ENCODE measurements around the gene PTPRN2. TPM values are rescaled to one million over a fixed set of nuclear protein-coding genes. Genes with fewer than 3 reads are reported as not detected.

PTPRN2 gene
- total RNA-seq, 2 experiments from 2014 or later = 7.0 to 7.2 TPM

DNA sequence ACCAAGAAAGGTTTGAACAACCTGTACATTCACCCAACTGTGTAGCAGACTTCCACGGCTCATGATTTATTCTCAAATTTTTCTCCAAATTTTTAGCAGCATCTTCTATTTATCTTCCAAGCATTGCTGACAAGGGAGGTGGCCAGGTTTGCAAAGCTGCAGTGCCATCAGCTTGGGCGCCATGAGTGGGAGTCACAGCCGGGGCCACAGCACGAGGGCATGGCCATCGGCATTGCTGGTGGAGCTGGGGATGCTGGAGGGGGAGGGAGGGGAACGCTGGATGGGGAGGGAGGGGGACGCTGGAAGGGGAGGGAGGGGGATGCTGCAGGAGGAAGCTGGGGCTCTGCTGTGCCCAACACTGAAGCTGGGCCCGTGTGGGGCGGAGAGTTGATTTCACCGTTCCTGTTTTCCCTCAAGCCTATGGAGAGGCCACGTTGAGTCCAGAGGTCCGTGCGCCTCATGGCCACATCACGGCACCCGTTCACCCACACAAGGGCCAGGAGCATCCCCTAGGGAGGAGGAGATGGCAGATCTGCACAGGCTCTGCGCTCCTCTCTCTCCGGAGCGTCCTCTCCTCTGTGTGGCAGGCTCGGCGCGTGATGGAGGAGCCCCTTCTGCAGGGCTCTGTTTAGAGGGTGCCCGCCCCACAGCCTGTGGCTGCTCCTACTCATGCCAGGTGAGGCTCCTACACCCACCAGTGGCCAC, 730.6 kb downstream of the PTPRN2 start:
- no peak for ATAC-seq
- Mint-ChIP-seq H3K27ac (no peak overlapping the region), H3K36me3 (ENCODE audit: low read depth) (no peaks in the 10 kb centered on the region), H3K4me1 (ENCODE audit: low read depth) (peaks cover 2% of the 10 kb centered on the region), H3K4me3 (no peak overlapping the region), H3K9me3 (ENCODE audit: insufficient read depth) (no peaks in the 10 kb centered on the region), H3K27me3 (ENCODE audit: low read depth) (no peaks in the 10 kb centered on the region)
- no peak for DNase-seq
- ChIA-PET POLR2A (no interaction called here), CTCF (no interaction called here)

DNA sequence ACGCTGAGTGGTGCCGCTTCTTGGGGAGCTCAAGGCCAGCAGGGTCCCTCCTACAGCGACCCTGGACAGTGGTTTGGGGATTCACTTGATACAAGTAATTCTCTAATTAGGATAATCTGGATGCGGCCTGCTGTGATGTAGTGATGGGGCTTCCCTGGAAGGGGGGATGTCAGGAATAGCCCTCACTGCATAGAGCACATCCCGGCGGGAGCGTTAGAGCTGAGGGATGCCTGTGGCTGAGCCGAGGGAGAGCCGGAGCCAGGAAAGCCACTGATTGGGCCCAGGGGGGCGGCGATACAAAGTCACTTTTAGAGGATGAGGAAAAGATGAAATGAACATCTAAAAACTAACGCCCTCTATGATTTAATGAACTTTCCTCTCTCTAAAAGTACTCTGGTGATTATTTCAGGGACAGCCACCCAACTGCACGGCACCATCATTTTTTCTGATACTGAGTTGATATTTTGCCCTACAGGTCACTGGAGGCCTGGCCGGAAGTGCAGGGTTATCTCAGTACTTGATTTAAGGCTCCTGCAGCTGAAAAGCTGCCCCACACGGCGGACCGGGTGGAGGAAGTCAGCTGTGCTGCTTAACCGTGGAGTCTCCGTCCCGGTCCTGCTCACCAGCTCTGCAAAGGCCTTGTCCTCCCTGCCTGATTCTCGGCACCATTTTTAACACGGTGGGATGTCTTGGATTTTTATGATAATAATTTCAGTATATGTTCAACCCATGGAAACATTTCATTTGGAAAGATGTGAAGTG, 732.0 kb downstream of the PTPRN2 start:
- DNase-seq (no peak), ATAC-seq (no peak)
- H3K9me3 Mint-ChIP-seq (ENCODE audit: insufficient read depth) = no peaks in the 10 kb centered on the region
- no peak overlapping the region for H3K4me3 Mint-ChIP-seq
- H3K4me1 Mint-ChIP-seq (ENCODE audit: low read depth) = peaks cover 12% of the 10 kb centered on the region
- no peaks in the 10 kb centered on the region for H3K36me3 Mint-ChIP-seq (ENCODE audit: low read depth)
- H3K27me3 Mint-ChIP-seq (ENCODE audit: low read depth) = no peaks in the 10 kb centered on the region
- ChIA-PET POLR2A (no interaction called here), CTCF (interaction anchor here (1.0 kb wide), 1 partner anchor 15 kb away, joined by 3 read pairs; no protein-coding TSS in a partner anchor)
- H3K27ac Mint-ChIP-seq = no peak overlapping the region

DNA sequence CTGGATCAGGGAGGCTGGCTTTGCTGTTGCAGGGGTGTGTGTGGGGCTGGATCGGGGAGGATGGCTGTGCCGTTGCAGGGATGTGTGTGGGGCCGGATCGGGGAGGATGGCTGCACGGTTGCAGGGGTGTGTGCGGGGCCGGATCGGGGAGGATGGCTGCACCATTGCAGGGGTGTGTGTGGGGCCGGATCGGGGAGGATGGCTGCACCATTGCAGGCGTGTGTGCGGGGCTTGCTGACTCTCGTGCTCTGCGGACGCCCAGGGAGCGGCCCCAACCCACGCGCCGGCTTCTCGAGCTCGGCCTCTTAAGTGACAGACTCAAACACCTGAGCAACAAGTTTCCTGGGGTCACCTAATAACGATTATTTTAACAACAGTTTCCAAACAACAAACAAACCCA, 732.6 kb downstream of the PTPRN2 start:
- no peak overlapping the region for H3K4me3 Mint-ChIP-seq
- H3K9me3 Mint-ChIP-seq (ENCODE audit: insufficient read depth) = no peaks in the 10 kb centered on the region
- H3K4me1 Mint-ChIP-seq (ENCODE audit: low read depth) = peaks cover 14% of the 10 kb centered on the region
- no peak for DNase-seq
- no peak for ATAC-seq
- ChIA-PET CTCF (no interaction called here), POLR2A (no interaction called here)
- no peaks in the 10 kb centered on the region for H3K27me3 Mint-ChIP-seq (ENCODE audit: low read depth)
- H3K27ac Mint-ChIP-seq = no peak overlapping the region
- H3K36me3 Mint-ChIP-seq (ENCODE audit: low read depth) = no peaks in the 10 kb centered on the region

DNA sequence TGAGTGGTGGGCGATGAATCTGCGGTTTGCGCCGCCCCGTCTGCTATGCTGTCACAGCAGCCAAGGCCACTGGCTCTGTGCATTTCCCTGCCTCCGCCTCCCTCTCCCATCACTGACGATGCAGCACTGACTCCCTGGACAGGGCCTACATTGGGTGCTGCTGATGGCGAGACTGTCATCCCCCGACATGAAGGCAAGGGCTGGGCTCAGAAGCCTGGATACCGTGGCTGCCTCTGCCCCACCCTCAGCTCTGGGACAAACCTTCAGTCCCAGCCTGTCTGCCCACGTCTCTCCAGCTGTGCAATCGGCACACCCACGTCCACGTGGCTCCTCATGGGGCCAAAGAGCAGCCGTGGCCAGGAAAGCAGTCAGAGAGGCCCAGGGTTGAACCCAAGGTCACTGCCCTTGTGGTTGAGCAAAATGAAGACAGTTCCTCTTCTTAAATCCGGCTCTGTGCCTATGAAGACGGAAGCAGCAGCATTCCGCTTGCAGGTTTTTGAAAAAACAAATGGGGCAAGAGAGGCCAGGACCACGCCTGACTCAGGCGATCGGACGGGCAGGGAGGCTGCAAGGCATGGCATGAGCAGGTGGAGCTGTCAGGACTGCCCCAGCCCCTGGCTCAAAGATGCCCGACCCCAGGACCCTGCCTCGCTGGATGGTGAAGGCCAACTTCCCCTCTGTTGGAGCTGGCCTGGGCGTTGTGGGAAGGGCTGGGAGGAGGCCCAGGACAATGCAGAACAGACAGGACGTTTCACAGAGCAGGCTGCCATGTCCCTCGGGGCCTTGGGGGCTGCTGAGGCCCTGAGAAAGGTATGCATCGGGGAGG, 733.3 kb downstream of the PTPRN2 start:
- Mint-ChIP-seq H3K36me3 (ENCODE audit: low read depth) (no peaks in the 10 kb centered on the region), H3K27me3 (ENCODE audit: low read depth) (no peaks in the 10 kb centered on the region), H3K27ac (no peak overlapping the region), H3K4me1 (ENCODE audit: low read depth) (peaks cover 14% of the 10 kb centered on the region), H3K4me3 (no peak overlapping the region), H3K9me3 (ENCODE audit: insufficient read depth) (no peaks in the 10 kb centered on the region)
- POLR2A ChIA-PET = no interaction called here
- CTCF ChIA-PET = no interaction called here
- ATAC-seq = no peak
- no peak for DNase-seq

DNA sequence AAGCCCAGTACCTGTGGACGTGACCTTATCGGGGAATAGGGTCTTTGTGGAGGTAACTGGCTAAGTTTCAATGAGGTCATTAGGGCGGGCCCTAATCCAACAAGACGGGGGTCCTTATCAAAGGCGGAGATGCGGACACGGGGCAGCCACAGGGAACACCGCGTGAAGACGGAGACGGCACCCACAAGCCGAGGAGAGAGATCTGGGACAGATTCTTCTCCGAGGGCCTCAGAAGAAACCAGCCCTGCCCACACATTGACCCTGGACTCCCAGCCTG, 733.9 kb downstream of the PTPRN2 start:
- H3K27me3 Mint-ChIP-seq (ENCODE audit: low read depth) = no peaks in the 10 kb centered on the region
- no peaks in the 10 kb centered on the region for H3K36me3 Mint-ChIP-seq (ENCODE audit: low read depth)
- H3K4me3 Mint-ChIP-seq = no peak overlapping the region
- POLR2A ChIA-PET = no interaction called here
- H3K4me1 Mint-ChIP-seq (ENCODE audit: low read depth) = peaks cover 14% of the 10 kb centered on the region
- ATAC-seq (no peak), DNase-seq (no peak)
- H3K9me3 Mint-ChIP-seq (ENCODE audit: insufficient read depth) = no peaks in the 10 kb centered on the region
- H3K27ac Mint-ChIP-seq = no peak overlapping the region
- CTCF ChIA-PET = no interaction called here

DNA sequence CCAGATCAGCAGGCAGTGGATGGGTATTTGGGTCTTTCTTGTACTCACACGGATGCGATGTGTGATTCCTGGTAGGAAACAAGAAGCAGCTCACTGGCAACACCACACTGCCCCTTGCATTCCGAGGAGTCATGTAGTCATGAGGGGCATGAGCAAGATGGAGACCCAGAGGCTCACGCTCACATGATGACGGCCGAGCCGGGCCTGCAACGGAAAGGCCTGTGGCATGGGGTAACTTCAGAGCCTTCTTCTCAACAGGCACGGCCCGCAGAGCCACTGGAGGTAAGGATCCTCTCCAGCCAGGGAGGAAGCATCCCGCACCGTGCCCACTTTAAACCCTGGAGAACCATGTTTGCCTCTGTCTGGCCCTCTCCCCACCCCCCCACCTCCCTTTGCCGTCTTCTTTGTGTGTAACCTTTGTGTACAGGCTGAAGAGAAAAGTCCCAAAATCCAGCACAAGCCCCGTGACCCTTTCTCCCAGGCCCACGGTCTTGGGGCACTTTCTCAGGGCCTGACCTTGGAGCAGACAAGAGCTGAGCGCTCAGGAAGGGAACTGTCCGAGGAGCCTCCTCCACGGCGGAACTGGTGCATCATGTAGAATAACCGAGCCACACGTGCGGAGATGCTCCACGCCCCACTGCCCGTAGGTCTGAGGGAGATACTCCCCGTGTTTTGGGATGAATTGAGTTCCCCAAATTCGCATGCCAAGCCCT, 734.4 kb downstream of the PTPRN2 start:
- ChIA-PET POLR2A (no interaction called here), CTCF (no interaction called here)
- no peak overlapping the region for H3K4me3 Mint-ChIP-seq
- no peaks in the 10 kb centered on the region for H3K27me3 Mint-ChIP-seq (ENCODE audit: low read depth)
- H3K4me1 Mint-ChIP-seq (ENCODE audit: low read depth) = peaks cover 14% of the 10 kb centered on the region
- no peaks in the 10 kb centered on the region for H3K9me3 Mint-ChIP-seq (ENCODE audit: insufficient read depth)
- no peak for ATAC-seq
- no peak for DNase-seq
- no peaks in the 10 kb centered on the region for H3K36me3 Mint-ChIP-seq (ENCODE audit: low read depth)
- H3K27ac Mint-ChIP-seq = no peak overlapping the region

DNA sequence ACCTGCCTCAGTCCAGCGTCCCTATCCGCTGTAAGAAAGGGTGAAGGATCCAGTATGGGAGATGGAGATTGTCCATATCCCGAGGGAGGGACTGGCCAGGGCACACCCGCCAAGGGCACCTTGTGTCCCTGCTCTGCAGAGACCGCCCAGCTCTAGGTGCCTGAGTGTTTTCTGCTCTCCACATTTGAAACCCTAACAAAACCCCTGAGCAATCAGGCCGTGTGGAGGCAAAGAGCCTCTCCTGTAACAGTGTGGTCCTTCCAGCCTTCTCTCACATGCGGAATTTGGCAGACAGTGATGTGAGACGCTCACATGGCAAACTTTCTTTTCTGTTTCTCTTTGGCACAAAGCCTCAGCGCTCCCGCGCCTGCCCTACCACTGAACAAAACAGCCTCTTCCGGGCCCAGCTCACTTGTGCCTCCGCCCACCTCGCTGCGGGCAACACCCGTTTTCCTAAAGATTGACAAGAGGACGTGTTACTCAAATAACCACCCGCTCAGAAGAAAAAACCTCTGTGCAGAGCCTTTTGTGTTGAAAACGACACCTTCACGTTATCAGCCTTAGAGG, 736.0 kb downstream of the PTPRN2 start:
- ChIA-PET POLR2A (interaction anchor here (0.9 kb wide), 1 partner anchor 28 kb away, joined by 3 read pairs; no protein-coding TSS in a partner anchor), CTCF (interaction anchor here (1.0 kb wide), 2 partner anchors 24 to 503 kb away, joined by 3 read pairs; no protein-coding TSS in a partner anchor)
- peak overlapping the region; percentile 90 for H3K27ac Mint-ChIP-seq
- DNase-seq (peak; percentile 91), ATAC-seq (peak; percentile 100)
- H3K36me3 Mint-ChIP-seq (ENCODE audit: low read depth) = no peaks in the 10 kb centered on the region
- peak overlapping the region; percentile 65 for H3K4me3 Mint-ChIP-seq
- peaks cover 14% of the 10 kb centered on the region for H3K4me1 Mint-ChIP-seq (ENCODE audit: low read depth)
- H3K9me3 Mint-ChIP-seq (ENCODE audit: insufficient read depth) = no peaks in the 10 kb centered on the region
- no peaks in the 10 kb centered on the region for H3K27me3 Mint-ChIP-seq (ENCODE audit: low read depth)

DNA sequence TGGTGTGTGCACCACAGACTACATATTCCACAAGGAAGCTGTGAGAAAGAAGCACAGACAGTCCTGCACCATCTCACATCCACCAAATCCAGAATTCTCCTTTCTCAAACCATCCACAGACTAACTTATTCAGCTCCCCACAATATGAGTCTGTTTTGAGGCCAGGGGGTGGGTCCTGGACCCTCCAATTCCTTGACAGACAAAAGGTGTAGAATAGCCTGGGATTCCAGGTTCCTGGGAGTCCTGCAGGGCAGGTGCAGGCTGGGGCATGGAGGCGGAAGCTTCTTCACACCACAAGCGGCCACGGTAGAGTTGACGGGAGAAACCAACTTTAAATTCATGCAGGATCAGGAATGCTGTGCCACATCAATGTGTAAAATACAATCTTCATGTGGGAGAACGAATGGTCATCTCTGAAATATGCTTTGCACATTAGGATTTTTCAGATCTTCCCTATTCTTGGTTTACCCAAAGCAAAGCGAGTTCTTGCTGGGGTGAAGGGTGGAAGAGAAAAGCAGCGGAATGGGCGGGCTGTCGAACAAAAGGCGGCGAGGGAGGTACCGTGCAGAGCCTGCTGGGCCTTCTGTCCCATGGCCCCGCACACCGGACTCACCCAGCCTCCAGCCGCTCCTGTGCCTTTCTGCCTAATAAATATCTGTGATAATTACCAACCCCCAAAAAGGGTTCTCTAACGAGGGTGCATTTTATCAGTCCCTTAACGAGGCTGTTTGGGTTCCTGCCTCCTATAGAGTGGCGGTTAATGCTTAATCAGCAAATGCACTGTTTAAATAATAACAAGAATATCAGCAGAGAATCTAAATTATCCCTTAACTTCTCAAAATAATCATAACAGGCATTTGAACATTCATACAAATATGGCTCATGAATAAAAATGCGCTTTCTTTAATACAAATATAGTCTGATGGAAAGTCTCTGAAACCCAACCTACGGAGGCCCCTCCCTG, 736.9 kb downstream of the PTPRN2 start:
- CTCF ChIA-PET = interaction anchor here (1.0 kb wide), 2 partner anchors 24 to 504 kb away, joined by 3 read pairs; no protein-coding TSS in a partner anchor
- peak overlapping the region; percentile 90 for H3K27ac Mint-ChIP-seq
- H3K4me3 Mint-ChIP-seq = peak overlapping the region; percentile 65
- no peaks in the 10 kb centered on the region for H3K27me3 Mint-ChIP-seq (ENCODE audit: low read depth)
- ATAC-seq (no peak), DNase-seq (no peak)
- H3K4me1 Mint-ChIP-seq (ENCODE audit: low read depth) = peaks cover 14% of the 10 kb centered on the region
- no peaks in the 10 kb centered on the region for H3K36me3 Mint-ChIP-seq (ENCODE audit: low read depth)
- H3K9me3 Mint-ChIP-seq (ENCODE audit: insufficient read depth) = no peaks in the 10 kb centered on the region
- POLR2A ChIA-PET = no interaction called here

DNA sequence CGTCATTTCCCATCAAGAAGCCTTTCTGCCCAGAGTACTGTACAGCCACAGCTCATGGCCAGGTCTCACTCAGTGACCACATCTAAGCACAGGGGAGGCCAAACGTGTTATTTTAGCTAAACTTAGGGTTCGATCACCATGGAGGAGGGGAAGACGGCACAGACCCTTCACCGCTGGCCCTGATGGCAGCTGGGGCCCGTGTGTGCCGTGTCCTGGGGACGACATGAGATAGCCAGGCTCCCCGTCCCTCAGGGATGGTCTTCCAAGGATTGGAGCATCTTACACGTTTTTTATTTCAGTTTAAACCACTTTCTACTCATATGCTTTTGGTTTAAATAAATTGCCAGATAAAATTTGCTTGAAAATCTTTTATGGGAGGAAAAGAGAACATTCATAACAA, 737.9 kb downstream of the PTPRN2 start:
- CTCF ChIA-PET = no interaction called here
- Mint-ChIP-seq H3K27me3 (ENCODE audit: low read depth) (no peaks in the 10 kb centered on the region), H3K36me3 (ENCODE audit: low read depth) (no peaks in the 10 kb centered on the region), H3K4me3 (no peak overlapping the region), H3K9me3 (ENCODE audit: insufficient read depth) (no peaks in the 10 kb centered on the region), H3K4me1 (ENCODE audit: low read depth) (peaks cover 14% of the 10 kb centered on the region), H3K27ac (no peak overlapping the region)
- ATAC-seq (no peak), DNase-seq (no peak)
- POLR2A ChIA-PET = interaction anchor here (0.7 kb wide), 1 partner anchor 507 kb away, joined by 3 read pairs; no protein-coding TSS in a partner anchor

DNA sequence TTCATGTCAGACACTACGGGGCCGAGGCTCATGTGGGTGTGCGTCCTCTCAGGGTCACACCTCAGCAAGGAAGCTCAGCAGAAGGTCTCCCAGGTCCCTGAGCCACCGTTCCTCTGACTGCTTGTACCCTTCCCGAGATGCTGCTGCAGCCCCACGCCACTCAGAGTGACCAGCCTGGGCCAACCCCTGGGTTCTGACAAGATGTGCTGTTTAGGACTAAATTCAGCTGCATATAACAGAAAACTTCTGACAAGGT, 738.4 kb downstream of the PTPRN2 start:
- no peak overlapping the region for H3K27ac Mint-ChIP-seq
- no peaks in the 10 kb centered on the region for H3K27me3 Mint-ChIP-seq (ENCODE audit: low read depth)
- POLR2A ChIA-PET = interaction anchor here (0.7 kb wide), 1 partner anchor 506 kb away, joined by 3 read pairs; no protein-coding TSS in a partner anchor
- no peaks in the 10 kb centered on the region for H3K36me3 Mint-ChIP-seq (ENCODE audit: low read depth)
- ATAC-seq = no peak
- no peak for DNase-seq
- H3K4me1 Mint-ChIP-seq (ENCODE audit: low read depth) = peaks cover 14% of the 10 kb centered on the region
- CTCF ChIA-PET = no interaction called here
- H3K9me3 Mint-ChIP-seq (ENCODE audit: insufficient read depth) = no peaks in the 10 kb centered on the region
- H3K4me3 Mint-ChIP-seq = no peak overlapping the region

Measured in activated CD8-positive, alpha-beta T cell treated with anti-CD3 and anti-CD28 coated beads, Interleukin-2, amount 10 ng/mL, durations not matched to agents 7 days and 5 days (primary cell).